ENCODE results near the gene PARP12.

PARP12 gene

DNA sequence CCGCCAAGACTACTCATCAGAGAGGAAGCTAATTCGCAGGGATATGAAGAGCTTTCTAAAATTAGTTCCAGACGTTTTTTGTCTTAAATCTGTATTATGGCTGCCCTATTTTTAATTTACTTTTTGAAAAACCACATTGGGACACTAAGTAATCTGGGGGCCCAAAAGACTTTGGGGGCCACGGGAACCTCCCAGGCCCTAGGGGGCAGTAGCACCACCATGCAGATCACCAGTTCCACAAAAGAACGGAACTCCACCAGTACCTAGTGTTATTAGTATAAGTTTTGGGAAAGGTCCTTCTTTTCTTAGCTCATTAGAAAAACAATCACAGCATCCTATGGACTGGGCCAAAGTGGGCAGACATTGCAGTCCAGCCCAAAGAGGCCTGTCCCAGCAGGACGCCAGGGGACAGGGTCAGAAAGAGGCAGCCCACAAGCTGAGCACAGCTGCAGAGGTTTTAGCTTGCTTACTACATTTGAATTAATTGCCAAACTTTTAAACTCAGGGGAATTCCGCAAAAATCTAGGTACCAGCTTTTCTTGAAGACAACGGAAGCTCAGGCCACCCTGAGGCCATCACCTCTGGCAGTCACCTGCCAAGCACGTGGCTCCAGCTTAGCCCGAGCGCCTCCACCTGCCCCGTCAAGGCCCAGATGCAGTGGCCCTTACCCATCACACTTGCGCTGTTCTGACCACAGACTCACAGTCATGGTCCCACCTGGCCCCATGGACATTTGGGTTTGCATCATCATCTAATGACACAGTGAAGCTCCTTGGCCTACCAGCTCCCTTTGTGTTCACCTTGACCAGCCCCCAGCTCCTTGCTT lies 74.8 kb downstream of the PARP12 start:
- DNase-seq = no peak

DNA sequence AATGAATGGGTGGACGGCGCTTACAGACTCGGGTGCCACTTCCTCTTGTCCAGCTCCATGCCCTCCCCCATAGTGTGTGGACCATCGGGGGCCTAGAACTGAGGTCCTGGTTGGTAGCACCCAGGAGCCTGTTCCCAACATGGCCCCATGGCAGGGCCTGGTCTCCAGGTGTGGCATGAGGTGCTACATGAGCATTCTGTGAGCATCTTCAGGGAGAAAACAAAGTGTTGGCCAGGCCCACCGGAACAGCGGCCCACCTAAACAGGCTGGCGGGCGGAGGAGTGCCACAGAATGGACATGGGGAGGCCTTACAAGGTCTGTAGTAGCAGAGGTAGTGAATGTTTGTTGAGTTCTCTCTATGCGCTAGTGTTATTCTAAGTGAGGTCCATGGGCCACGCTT lies 76.9 kb downstream of the PARP12 start:
- no peak for DNase-seq

DNA sequence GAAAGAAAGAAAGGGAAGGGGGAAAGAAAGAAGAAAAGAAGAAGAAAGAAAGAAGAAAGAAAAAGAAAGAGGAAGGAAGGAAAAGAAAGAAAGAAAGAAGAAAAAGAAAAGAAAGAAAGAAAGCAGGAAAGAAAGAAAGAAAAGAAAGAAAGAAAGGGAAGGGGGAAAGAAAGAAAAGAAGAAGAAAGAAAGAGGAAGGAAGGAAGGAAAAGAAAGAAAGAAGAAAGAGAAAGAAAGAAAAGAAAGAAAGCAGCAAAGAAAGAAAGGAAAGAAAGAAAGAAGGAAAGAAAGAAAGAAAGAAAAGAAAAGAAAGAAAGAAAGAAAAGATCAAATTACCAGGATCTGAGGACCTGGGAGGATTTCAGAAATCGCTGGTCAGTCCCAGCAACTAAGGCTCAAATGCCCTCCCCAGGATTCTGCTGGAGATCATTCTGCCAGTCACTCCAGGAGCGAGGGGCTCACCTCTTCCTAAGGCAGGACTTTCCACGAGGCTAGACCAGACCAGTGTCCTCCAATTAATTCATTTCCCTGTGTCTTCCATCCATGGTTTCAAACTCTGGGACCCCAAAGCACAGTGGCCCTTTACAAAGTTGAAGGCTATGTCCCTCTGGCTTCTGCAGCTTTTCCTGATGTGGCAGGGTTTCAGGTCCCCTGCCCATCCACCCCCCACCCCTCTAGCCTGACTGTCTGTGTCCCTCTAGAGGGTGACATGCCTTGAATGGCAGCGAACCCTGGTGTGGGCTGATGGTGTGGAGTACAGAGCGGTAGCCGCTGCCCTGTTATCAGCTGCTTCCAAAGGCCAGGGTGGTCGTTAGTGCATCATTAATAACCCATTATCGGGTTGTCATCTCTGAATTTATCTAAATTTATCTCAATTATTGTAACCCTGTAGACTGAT lies 77.9 kb downstream of the PARP12 start:
- DNase-seq = no peak

DNA sequence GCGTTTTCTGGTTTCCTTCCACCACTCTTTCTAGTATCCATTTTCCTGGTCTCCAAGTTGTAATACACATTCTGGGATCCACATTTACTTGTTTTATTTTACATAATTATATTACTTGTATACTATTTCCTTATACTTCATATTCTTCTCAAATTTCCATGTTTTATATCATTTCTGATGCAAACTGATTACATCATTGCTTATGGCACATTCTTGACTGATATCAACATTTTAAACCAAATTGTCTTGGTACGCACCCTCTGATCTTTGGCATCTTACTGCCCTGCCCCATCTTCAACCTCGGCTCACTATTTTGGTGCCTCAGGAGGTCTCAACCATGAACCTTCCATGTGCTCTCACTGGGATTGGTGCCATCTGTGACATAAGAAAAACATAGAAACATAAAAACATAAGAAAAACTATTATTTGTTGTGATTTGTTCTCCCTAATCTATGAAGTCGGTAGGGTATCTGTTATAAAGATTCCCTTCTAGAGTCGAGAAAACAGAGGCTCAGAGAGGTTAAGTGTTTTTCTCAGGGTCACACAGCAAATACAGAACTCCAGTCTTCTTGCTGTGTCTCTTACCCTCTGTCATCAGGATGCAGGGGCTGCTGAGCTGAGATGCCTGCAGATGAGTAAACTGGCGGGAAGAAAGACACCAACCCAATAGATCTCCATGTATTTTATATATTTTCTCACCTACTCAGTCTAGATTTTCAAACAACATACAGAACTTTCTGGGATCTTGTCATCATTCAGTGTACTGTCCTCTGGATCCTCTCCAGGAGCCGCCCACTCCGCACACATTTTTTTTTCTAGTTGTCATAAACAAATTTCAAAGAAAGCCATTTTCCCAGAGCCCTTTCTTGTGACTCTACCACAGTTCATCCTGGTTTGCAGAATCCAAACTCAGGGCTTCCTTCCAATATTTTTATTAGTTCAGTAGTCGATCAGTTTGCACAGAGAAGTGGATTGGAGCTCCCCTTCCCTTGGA lies 79.5 kb downstream of the PARP12 start:
- no peak for DNase-seq

DNA sequence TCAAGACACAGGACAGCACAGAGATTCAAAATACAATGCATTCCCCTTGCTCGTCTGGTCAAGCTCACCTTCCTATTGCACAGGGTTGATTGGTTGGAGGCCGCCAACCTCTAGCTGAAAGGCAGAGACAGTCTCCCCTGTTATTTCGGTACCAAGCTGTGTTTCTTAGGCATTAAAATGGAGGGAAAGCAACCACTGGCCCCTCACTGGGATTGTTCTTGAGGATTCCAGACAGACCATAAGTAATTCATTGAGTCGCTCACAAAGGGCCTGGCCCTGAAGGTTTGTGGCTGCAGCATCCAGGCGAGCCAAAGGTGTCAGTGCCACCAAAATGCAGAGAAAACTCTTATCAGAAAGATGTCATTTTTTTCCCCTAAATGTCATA lies 81.2 kb downstream of the PARP12 start:
- no peak for DNase-seq

DNA sequence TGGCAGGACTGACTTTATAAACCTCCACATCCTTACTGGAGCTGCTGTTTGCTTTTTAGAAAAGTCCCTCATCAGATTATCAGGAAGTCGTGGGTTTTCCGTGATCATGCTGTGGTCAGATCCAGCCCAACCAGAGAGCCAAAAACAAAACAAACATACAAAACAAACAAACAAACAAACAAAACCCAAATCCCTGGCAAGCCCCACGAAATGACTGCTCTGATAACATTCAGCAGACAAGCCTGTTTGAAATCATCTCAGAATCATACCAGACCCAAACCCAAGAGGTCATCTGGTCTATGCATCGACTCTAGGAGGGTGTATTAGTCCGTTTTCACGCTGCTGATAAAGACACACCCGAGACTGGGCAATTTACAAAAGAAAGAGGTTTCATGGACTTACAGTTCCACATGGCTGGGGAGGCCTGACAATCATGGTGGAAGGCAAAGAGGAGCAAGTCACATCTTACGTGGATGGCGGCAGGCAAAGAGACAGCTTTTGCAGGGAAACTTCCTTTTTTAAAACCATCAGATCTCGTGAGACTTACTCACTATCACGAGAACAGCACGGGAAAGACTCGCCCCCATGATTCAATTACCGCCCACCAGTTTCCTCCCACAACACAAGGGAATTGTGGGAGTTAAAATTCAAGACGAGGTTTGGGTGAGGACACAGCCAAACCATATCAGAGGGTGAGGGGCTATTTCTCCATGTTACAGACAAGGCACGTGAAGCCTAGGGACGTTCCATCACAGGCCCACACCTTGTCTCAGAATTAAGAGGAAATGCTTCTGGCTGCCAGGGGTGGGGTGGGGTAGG lies 85.7 kb downstream of the PARP12 start:
- no peak for DNase-seq

DNA sequence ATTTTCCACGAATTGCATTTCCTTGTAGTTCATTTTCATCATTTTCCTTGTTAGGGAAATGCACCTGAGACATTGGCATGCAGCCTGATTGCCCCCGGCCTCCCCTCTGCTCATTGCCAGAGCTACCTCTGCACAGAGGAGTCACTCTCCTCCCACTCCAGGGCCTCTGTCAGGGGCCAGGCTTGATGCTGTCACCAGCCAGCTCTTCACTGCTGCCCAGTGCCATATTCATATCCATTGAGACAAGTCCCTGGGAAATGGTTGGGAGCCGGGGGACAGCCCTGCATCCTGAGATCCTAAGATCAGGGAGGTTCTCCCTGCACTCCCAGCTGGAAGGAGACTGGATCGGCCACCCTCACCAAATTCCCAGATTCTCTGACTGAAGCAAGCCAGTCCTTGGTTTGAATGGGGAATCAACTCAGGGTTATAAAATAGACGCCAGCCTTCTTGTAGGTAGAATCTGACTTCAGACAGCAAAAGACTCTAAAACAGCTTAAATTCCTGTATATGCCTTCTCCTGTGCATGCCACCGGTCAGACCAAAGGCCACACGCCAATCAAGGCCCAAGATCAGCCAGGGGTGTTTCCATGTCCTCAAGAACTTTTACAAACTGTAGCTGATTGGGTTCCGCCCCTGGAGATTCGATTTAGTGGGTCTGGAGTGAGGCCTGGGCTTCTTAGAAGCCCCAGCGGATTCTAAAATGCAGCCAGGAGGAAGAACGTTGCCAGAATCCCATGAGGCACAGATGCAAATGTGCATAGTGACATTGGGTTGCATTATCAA lies 86.5 kb downstream of the PARP12 start:
- no peak for DNase-seq

DNA sequence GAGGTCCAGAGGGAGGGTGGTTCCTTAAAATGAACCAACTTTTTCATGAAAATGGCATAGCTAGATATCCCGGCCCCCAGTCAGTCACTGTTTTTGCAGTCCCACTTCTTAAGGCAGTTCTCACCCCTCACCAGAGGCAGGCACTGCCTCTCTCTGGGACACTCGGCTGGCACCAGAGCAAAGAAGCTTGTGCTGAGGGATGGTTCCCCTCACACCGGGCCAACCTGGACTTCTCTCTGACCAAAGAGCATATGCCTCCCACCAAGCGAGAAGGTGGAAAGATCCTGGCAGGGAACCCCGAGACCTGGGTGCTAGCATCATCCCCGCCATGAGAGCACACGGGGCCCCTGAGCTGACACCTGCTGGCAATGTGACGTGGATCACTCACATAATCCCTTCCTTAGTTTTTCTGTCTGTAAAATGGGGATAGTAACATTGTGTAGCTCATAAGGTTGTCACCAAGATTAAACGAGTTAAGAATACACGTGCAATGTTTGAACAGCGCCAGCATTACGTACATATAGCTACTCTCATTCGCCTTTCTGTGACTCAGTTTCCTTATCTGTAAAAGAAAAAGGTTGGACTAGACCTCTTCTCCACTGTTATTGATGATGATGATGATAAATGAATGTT lies 88.5 kb downstream of the PARP12 start:
- DNase-seq = no peak
